Colonic mucosa (tissue), 4 donors: Measurements from ENCODE around the gene ARID3B. TPM values are rescaled to one million over a fixed set of nuclear protein-coding genes. Genes with fewer than 3 reads are reported as not detected.
A peak's percentile ranks its signal among the peaks of the same experiment; 100 is the strongest.
"Not testable (repeated sequence)": the region's sequence is repeated elsewhere in the genome, so short reads cannot be mapped to it uniquely, and the experiment has no call there.

Source experiments
- DNase-seq: peaks from one replicate; pipeline ENCODE4 v3.0.0-alpha.2; 2020
- H3K27ac ChIP-seq: fragments of 200-600 bp; one replicate; pipeline ENCODE4 v1.8.0; 2021
- H3K27me3 ChIP-seq: fragments of 200-600 bp; one replicate; pipeline ENCODE4 v1.8.0; 2021
- H3K36me3 ChIP-seq: fragments of 200-600 bp; one replicate; pipeline ENCODE4 v1.8.0; 2021
- H3K4me1 ChIP-seq: fragments of 200-600 bp; one replicate; pipeline ENCODE4 v1.8.0; 2021; ENCODE audit warnings: mild to moderate bottlenecking
- H3K4me3 ChIP-seq: fragments of 200-600 bp; one replicate; pipeline ENCODE4 v1.8.0; 2021
- H3K9ac ChIP-seq, 2 donors: one replicate each; pipeline ENCODE4 v1.7.0; 2013; ENCODE audit warnings: control low read depth in 2 of 2, low read depth in 2 of 2, low read length in 2 of 2
- H3K9me3 ChIP-seq: fragments of 200-600 bp; one replicate; pipeline ENCODE4 v1.8.0; 2021
- CTCF ChIP-seq: fragments of 200-600 bp; IDR thresholded peaks from one replicate; pipeline ENCODE4 v1.8.0; 2022; ENCODE audit warnings: antibody characterized with exemption, mild to moderate bottlenecking
- intact Hi-C: fragments of 100-400 bp; cut with DNase I; formaldehyde crosslinking; loops from one replicate; pipeline ENCODE4 v1.14.1; 2022
- total RNA-seq, 2 donors: library from RNA; stranded (reverse); fragmentation: NEBNext Ultra II Directional in 1 of 2; extraction: Animal tissue kit (Norgen Biotek cat#: 25700) in 1 of 2; gene quantifications; one replicate each; pipeline ENCODE4 v1.2.1, GENCODE V29; 2021
- donor health status: healthy.
- donor health status: DM: no; HTN: no; CAD: no.
- donor health status: DM: no; HTN: no; CAD: no.

The ARID3B gene
- total RNA-seq, 2 donors from 2014 or later = 8.8 to 9.5 TPM

DNA sequence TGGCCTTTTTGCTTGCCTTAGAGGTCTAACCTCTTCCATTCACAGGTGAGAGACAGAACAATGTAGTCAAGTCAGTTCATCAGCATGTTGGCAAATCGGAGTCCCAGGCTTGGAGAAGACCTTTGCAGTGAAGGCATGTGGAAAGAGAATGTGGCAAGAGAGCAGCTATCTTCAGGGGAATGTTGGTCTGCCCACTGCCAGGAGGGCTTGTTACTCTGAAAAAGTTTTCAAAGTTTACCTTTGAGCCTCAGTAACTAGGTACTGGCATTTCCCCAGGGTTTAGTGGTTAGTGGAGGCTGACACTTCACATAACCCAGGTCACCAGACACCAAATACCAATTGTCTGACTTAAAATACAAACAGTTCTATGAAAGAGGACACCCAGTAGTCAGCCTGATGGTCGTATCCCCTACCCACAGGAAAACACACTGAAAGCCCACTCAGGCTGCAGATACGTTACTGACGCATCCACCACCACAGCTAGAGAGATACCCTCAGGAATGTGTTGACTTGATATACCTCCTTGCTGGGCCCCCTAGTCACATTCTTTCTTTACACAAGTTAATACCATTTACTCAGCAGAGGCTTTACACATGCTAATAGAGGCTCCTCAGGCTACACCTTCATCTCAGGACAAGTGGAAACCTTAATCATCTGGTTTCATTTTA, 9.7 kb upstream of the ARID3B start:
- Histone ChIP-seq H3K27me3 (no peaks in the 10 kb centered on the region), H3K9me3 (no peaks in the 10 kb centered on the region), H3K4me3 (no peak overlapping the region), H3K4me1 (no peaks in the 10 kb centered on the region), H3K36me3 (no peaks in the 10 kb centered on the region), H3K9ac (no peak overlapping the region), H3K27ac (no peak overlapping the region)
- no peak for DNase-seq
- intact Hi-C loops = no loop called here
- no peak for TF ChIP-seq CTCF

DNA sequence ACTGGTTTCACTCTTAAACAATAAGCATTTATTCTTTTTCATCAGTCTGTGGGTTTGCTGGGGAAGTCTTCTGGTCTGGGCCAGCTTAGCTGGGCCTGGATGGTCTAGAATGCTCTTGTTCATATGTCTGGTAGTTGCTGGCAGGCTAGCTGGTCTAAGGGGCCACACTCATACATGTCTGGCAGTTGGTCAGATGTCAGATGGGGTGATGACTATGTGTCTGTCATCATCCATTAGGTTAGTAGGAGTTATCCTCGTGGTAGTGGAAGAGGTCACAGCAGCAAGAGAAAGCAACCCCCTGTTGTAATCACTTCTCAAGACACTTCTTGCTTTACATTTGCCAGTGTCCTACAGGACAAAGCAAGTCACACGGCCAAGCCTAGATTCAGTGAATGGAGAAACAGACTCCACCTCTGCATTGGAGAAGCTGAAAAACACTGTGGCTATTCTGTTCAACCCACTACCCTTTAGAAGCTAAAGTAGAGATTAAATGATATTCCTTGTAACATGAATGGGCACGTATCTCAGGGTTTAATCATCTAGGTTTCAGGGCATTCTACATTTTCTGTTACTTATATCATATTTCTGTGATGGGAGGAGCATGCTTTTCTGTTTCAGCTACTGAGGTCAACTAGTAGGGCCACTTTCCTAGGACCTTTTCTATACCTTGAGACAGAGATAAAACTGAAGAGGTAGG, 5.5 kb upstream of the ARID3B start:
- Histone ChIP-seq H3K4me1 (peaks cover 6% of the 10 kb centered on the region), H3K36me3 (no peaks in the 10 kb centered on the region), H3K9ac (no peak overlapping the region), H3K27me3 (no peaks in the 10 kb centered on the region), H3K27ac (no peak overlapping the region), H3K9me3 (no peaks in the 10 kb centered on the region), H3K4me3 (no peak overlapping the region)
- TF ChIP-seq CTCF = no peak
- intact Hi-C loops = no loop called here
- no peak for DNase-seq

DNA sequence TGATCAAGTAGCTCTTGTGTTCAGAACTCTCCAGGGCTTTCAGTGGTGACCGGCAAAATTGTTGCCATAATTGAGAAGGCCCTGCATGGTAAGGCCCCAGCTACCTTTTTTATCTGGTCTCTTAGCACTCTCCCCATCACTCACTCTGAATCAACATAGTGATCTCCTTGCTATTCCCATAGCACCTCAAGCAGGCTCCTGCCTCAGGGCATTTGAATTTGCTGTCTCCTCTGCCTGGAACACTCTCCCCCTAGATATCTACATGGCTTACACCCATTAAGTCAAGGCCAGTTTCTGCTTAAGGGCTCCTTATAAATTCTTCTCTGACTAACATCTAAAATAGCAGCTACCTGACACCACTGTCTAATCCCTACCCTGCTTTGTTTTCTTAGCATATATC, 3.3 kb upstream of the ARID3B start:
- Histone ChIP-seq H3K36me3 (no peaks in the 10 kb centered on the region), H3K4me1 (peaks cover 11% of the 10 kb centered on the region), H3K27ac (no peak overlapping the region), H3K27me3 (no peaks in the 10 kb centered on the region), H3K9ac (no peak overlapping the region), H3K9me3 (no peaks in the 10 kb centered on the region), H3K4me3 (no peak overlapping the region)
- TF ChIP-seq CTCF = no peak
- intact Hi-C loops = no loop called here
- DNase-seq = no peak

DNA sequence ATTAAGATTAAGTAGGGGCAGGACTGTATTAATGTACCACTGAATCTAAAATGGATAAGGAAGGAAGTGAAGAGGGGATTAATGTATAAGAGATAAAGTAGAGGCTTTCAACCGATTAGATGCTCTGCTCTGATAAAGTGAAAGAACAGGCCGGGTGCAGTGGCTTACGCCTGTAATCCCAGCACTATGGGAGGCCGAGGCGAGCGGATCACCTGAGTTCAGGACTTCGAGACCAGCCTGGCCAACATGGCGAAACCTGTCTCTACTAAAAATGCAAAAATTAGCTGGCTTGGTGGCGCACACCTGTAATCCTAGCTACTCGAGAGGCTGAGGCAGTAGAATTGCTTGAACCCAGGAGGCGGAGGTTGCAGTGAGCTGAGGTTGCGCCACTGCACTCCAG, 1.5 kb upstream of the ARID3B start:
- H3K4me3 ChIP-seq, H3K27ac ChIP-seq, H3K9me3 ChIP-seq, DNase-seq, H3K36me3 ChIP-seq, H3K27me3 ChIP-seq, intact Hi-C loops, H3K9ac ChIP-seq: not testable (repeated sequence)
- H3K4me1 ChIP-seq = peaks cover 11% of the 10 kb centered on the region

- intact Hi-C loops = loop anchor here (5.0 to 10.0 kb wide), 2 partner anchors 75 to 77 kb away; partner anchors contain the start of genes CLK3 and UBL7
- peak; percentile 32 for DNase-seq
- TF ChIP-seq CTCF = no peak
Observed at GRCh38 chr15:74540161-74540760, 759 bp upstream of the ARID3B start.

More at GRCh38 chr15:74540161-74540760, 759 bp upstream of the ARID3B start:
- peak overlapping the region; percentile 69 for H3K4me3 ChIP-seq
- H3K4me1 ChIP-seq = peaks cover 11% of the 10 kb centered on the region
- H3K36me3 ChIP-seq = no peaks in the 10 kb centered on the region
- no peaks in the 10 kb centered on the region for H3K9me3 ChIP-seq
- H3K27me3 ChIP-seq = no peaks in the 10 kb centered on the region
- peak overlapping the region; percentile 69 for H3K27ac ChIP-seq
- H3K9ac ChIP-seq = peak overlapping the region; percentile 48 to 86
